ENCODE results near the gene COX7A2. TPM values are rescaled to one million over a fixed set of nuclear protein-coding genes. Genes with fewer than 3 reads are reported as not detected.

COX7A2 gene
- total and polyA plus RNA-seq, 2 experiments from 2014 or later, result 768 to 1,135 TPM

DNA sequence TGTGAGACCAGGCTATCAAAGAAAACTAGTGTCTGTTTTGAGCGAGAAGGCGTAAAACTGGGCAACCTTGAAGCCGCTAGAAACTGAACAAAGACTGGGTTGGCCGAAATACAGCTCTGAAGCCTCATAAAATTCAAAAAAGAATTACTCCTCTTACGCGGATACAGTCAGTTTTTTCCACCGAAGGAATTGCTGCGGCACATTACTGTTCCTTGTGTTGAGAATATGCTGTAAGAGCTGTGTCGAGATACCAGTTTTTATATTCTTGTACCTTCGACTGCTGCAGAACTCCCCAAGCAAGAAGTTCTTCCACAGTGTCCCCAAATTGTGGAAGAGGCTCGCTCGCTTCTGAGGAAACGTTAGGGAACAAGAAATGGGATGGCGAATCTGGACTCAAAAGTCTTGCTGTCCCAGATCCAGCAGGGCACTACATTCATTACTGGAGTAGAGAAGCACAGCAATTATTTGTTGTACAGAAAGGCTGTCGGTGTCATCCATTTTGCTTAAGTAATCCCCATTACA is 523 bp upstream of the COX7A2 start:
- peak overlapping the region; percentile 86 for H3K4me3 ChIP-seq
- DNase-seq (ENCODE audit: low read depth in 1 of 2, low spot score in 1 of 2), result no peak
- TF ChIP-seq, protein P1, sequence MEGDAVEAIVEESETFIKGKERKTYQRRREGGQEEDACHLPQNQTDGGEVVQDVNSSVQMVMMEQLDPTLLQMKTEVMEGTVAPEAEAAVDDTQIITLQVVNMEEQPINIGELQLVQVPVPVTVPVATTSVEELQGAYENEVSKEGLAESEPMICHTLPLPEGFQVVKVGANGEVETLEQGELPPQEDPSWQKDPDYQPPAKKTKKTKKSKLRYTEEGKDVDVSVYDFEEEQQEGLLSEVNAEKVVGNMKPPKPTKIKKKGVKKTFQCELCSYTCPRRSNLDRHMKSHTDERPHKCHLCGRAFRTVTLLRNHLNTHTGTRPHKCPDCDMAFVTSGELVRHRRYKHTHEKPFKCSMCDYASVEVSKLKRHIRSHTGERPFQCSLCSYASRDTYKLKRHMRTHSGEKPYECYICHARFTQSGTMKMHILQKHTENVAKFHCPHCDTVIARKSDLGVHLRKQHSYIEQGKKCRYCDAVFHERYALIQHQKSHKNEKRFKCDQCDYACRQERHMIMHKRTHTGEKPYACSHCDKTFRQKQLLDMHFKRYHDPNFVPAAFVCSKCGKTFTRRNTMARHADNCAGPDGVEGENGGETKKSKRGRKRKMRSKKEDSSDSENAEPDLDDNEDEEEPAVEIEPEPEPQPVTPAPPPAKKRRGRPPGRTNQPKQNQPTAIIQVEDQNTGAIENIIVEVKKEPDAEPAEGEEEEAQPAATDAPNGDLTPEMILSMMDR (IDR thresholded peaks at IDR 0.05; ENCODE audit: low read depth, low read length), result no peak
- H3K9me3 ChIP-seq (ENCODE audit: low read depth), result no peaks in the 10 kb centered on the region
- H3K27me3 ChIP-seq, result no peaks in the 10 kb centered on the region
- H3K4me1 ChIP-seq (ENCODE audit: low read depth), result no peaks in the 10 kb centered on the region
- peaks cover 17% of the 10 kb centered on the region for H3K36me3 ChIP-seq
- peak overlapping the region; percentile 90 for H3K27ac ChIP-seq

DNA sequence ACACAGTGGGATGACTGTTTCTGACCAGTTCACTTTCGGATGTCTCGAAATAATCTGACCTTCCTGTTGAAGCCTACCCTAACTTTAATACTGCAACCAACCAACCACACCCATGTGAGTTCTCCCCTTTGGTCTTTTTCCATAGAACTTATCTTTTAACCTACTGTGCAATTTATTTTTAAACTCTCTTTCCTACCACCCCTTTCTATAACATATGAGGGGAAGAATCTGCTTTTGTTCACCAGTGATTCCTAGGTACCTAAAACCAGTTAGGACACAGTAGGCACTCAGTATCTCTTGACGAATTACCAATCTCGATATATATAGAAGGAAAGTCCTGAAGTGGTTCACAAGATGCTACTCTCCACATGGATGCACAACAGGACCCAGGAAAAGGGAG is 7.0 kb downstream of the COX7A2 start:
- Histone ChIP-seq H3K27me3 (no peaks in the 10 kb centered on the region), H3K27ac (peak overlapping the region; percentile 35), H3K4me3 (no peak overlapping the region), H3K9me3 (ENCODE audit: low read depth) (no peaks in the 10 kb centered on the region), H3K36me3 (peaks cover 33% of the 10 kb centered on the region), H3K4me1 (ENCODE audit: low read depth) (no peaks in the 10 kb centered on the region)
- DNase-seq (ENCODE audit: low read depth in 1 of 2, low spot score in 1 of 2), result no peak
- TF ChIP-seq, protein P1 (IDR thresholded peaks at IDR 0.05; ENCODE audit: low read depth, low read length), result no peak

DNA sequence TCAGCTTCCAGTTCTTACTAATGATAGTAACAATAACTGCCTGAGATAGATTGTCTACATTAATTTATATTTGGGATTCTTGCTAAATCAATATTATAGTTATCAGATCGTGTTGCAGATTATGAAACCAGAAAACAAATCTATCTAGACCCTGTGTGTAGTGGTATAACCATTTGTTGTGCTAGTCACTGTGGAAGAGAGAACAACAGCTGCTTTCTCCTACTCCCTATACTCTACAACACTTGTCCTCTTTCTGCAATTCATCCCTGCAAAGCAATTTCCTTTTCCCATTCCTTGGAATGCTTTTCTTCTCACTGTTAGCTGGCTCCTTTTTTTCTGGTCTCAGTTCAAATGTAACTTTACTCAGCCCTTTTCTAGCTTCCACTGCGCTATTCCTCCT is 8.3 kb downstream of the COX7A2 start:
- Histone ChIP-seq H3K4me3 (no peak overlapping the region), H3K4me1 (ENCODE audit: low read depth) (no peaks in the 10 kb centered on the region), H3K27ac (no peak overlapping the region), H3K27me3 (no peaks in the 10 kb centered on the region), H3K36me3 (peaks cover 24% of the 10 kb centered on the region), H3K9me3 (ENCODE audit: low read depth) (no peaks in the 10 kb centered on the region)
- TF ChIP-seq, protein P1 (IDR thresholded peaks at IDR 0.05; ENCODE audit: low read depth, low read length), result no peak
- no peak for DNase-seq (ENCODE audit: low read depth in 1 of 2, low spot score in 1 of 2)

DNA sequence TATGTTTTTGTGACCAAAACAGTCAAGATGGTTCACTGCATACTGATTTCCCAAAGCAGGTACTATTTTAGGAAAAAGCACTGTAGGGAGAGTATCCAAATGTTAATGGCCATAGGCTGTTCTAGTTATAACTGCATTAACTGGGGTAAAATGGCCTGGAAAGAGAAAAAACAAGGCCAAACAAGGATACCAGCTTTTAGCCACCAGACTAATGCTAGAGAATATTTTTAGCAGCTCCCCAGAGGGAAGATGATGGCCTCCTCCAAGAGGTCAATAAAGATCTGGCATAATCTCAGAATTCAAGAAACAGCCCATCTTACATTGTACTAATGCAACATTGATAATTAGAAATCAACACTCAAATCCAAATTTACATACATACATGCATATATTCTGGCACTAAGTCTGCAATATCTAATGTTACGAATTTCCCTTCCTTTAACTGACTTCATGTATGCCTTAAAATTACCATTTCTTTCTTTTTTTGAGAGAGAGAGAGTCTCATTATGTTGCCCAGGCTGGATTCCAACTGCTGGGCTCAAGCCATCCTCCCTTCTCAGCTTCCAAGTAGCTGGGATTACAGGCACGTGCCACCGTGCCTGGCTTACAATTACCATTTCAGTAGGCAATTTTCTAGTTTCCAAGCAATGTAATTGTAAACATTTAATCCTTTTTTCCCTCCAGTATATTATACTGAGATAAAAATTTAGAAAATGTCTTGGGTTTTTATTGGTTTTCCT is 9.3 kb downstream of the COX7A2 start:
- H3K4me3 ChIP-seq, result no peak overlapping the region
- no peak for DNase-seq (ENCODE audit: low read depth in 1 of 2, low spot score in 1 of 2)
- TF ChIP-seq, protein P1 (IDR thresholded peaks at IDR 0.05; ENCODE audit: low read depth, low read length), result no peak
- no peaks in the 10 kb centered on the region for H3K9me3 ChIP-seq (ENCODE audit: low read depth)
- H3K27ac ChIP-seq, result no peak overlapping the region
- peaks cover 18% of the 10 kb centered on the region for H3K36me3 ChIP-seq
- no peaks in the 10 kb centered on the region for H3K27me3 ChIP-seq
- H3K4me1 ChIP-seq (ENCODE audit: low read depth), result no peaks in the 10 kb centered on the region

DNA sequence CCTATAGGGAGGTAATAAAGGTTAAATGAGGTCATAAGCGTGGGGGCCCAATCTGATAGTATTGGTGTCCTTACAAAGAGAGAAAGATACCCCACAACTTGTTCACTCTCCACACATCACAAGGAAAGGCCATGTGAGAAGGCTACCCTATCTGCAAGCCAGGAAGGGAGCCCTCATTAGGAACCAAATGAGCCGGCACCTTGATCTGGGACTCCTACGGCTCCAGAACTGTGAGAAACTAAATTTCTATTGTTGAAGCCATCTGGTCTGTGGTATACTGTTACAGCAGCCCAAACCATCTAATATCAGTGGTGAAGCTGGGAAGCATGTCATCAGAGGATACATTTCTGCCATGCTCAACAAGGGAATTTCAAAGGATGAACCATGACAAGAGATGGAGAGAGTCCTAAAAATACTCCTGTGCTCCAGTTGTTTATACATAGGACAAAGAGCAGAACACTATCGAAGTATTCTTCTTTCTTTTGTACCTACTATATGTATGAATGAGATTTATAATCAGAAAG is 10.4 kb downstream of the COX7A2 start:
- Histone ChIP-seq H3K27ac (no peak overlapping the region), H3K4me1 (ENCODE audit: low read depth) (no peaks in the 10 kb centered on the region), H3K9me3 (ENCODE audit: low read depth) (no peaks in the 10 kb centered on the region), H3K36me3 (peaks cover 15% of the 10 kb centered on the region), H3K4me3 (no peak overlapping the region), H3K27me3 (no peaks in the 10 kb centered on the region)
- DNase-seq (ENCODE audit: low read depth in 1 of 2, low spot score in 1 of 2), result no peak
- TF ChIP-seq, protein P1 (IDR thresholded peaks at IDR 0.05; ENCODE audit: low read depth, low read length), result no peak
